HG03159 (cell line): ENCODE results near the gene KCNK2.

ENCODE experiments used
- ATAC-seq: cut with Tn5 transposase; IDR thresholded peaks from one replicate; pipeline ENCODE4 v1.9.1; 2021; ENCODE audit warnings: mild to moderate bottlenecking, moderate library complexity; ENCODE audit not compliant: unreplicated experiment

KCNK2 gene

DNA sequence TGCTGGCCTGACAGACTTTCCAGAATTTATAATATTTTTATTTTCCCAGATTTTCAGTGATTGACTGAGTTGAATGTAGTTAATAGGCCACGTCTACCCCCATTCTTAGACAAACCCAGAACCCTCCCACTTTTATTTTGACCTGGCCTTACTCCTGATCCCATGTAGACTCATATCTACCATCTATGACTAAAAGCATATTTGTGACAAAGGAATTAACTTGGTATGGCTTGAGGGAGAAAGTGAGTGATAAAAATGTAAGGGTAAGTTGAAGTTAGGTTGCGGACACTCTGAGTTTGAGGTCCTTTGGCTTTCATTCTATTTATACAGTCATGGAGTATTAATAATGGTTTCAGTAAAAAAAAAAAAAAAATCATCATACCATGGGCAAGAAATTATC lies 168.4 kb downstream of the KCNK2 start:
- ATAC-seq, result no peak

GRCh38 chr1:215251428-215251827 lies 168.9 kb downstream of the KCNK2 start:
- no peak for ATAC-seq

GRCh38 chr1:215252164-215252563 lies 169.6 kb downstream of the KCNK2 start:
- no peak for ATAC-seq

DNA sequence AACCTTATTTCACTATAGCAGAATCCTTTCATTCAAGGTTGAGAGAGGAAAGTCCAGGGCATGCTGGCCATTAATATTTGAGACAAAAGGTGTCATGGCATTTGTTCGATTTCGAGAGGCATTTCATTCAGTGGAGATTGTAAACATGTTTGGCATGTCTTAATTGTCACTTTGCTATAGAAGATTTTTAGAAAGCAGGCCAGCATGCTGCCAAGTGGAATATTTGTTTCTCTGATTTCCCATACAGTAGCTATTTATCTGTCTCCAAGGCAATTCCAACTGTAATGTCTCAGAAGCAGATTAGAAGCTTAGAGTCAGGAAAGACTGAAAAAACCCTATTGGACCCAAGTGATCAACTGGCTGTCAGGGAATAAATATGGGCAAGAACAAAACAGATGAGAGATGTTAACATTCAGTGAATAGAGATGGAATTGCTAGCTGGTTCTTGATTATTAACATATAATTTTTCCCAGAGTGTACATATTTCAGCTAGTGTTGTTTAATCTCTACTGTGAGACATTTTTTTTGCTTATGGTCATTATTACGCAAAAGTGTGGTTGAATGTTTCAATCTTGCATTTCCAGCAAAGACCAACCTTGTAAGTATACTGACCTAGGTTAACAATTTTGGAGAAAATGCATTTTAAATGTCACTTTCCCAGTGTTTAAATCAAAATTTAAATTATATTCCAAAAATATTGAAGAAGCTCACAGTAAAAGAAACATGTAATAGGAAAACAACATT lies 174.6 kb downstream of the KCNK2 start:
- no peak for ATAC-seq

DNA sequence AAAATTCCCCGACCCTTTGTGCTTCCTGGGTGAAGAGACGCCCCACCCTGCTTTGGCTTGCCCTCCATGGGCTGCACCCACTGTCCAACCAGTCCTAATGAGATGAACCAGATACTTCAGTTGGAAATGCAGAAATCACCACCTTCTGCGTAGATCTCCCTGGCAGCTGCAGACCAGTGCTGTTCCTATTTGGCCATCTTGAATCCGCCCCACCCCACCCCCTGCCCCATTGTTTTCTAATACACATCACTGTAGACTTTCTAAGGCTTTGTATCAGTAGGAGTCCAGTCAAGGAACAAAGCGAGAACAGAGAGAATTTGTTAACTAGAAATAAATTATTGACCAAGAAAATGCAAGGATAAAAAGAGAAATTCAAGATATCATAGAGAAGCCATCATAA lies 178.2 kb downstream of the KCNK2 start:
- no peak for ATAC-seq

GRCh38 chr1:215262106-215262505 lies 179.6 kb downstream of the KCNK2 start:
- ATAC-seq, result no peak

- ATAC-seq, result no peak
These were observed 181.1 kb downstream of the KCNK2 start for GRCh38 chr1:215263636-215264035.

DNA sequence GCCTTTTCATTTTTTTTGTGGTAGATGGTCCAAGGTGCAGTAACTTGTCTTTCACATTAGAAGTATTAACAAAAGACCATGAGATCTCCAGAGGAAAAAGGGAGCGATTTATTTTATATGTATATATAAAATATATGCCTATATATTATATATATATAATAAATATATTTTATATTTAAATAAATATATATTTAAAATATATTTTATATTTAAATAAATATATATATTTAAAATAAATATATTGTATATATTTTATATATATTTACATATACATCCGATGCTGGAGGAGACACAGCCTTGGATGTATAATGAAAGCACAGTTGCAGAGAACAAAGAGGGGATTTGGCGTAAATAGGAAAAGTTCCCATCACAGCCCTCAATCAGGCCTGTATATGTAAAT lies 182.1 kb downstream of the KCNK2 start:
- ATAC-seq, result no peak

DNA sequence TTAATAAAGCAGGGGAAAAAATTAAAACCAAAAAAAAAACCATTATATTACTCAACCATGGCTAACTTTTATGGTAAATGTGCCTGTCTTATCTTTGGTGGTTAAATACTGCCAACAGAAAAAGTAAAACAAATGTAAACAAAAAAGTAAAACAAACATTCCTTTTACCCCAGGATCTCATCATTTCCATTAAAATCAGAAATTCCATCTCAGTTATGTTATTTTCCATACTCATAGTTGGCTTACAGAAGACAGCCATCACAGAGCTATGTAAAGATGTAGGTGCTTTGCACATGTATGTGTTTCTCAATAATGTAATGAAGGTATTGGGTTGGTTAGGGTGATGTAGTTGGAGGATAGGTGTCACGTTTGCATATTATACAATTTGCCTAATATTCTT lies 185.0 kb downstream of the KCNK2 start:
- no peak for ATAC-seq

- no peak for ATAC-seq
These were observed 187.4 kb downstream of the KCNK2 start for GRCh38 chr1:215269955-215270354.

DNA sequence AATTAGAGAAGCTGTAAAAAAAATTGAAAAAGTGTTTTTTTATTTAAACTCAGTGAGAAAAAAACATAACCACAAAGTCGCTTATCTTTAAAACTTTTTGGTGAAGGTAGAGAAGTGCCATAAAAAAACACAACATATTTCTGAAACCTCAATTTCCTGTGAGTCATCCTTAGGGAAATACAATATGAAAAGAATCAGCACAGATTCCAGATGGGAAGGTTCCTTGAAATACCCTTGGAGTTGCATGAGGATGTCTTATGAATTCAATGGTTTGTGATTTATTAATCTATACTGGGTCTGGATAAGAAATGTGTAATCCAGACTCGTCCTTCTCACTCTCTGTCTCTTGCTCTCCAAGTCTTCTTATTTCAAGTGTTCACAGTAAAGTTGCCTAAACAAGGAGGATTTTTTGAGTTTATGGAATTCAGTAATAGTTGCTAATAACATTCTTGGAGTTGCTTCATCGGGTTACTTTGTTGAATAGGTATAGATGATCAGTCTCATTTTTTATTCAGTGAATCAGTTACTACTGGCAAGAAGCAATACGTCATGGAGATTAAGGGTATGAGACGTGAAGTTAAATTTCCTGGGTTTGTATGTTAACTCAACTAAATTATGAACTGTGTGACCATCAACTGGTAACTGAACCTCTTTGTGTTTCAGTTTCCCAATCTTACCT lies 191.4 kb downstream of the KCNK2 start:
- ATAC-seq, result no peak

- ATAC-seq, result no peak
These were observed 194.0 kb downstream of the KCNK2 start for GRCh38 chr1:215276582-215276981.

DNA sequence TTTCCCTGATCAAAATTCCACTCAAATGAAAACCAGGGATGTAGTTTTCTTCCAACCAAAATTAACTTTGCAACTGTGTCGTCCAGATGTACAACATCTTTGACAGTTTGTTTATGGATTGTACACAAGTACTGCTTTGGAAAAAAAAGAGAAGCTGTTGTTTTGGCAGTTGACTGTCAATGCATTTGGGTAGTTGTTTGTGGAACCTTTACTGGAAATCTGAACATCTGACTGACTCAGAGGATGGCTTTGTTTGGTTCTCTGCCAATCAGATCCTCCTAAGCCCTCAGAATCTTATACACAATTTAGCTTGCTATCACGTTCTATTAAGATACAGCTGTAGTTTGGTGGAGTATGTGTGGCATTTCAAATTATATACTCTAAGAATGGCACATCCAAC lies 195.0 kb downstream of the KCNK2 start:
- no peak for ATAC-seq

- ATAC-seq, result no peak
These were observed 197.1 kb downstream of the KCNK2 start for GRCh38 chr1:215279682-215280081.

DNA sequence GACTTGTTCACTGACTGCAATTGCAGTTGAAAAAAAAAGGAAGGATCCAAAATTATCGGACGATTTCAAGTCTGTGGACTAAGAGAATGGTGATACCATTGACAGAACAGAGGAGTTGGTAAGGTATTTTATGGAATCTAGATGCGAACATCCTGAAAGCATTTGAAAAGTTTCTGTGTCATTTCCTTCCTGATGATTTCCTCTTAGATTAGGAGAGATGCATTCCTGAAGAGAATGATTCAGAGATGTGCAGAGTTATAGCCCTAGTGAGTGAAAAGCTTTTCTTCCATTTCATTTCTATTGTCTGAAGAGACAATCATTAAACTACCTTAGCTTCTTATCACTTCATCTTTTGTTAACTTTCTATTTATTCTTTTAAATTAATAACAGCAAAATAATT lies 200.0 kb downstream of the KCNK2 start:
- ATAC-seq, result no peak

DNA sequence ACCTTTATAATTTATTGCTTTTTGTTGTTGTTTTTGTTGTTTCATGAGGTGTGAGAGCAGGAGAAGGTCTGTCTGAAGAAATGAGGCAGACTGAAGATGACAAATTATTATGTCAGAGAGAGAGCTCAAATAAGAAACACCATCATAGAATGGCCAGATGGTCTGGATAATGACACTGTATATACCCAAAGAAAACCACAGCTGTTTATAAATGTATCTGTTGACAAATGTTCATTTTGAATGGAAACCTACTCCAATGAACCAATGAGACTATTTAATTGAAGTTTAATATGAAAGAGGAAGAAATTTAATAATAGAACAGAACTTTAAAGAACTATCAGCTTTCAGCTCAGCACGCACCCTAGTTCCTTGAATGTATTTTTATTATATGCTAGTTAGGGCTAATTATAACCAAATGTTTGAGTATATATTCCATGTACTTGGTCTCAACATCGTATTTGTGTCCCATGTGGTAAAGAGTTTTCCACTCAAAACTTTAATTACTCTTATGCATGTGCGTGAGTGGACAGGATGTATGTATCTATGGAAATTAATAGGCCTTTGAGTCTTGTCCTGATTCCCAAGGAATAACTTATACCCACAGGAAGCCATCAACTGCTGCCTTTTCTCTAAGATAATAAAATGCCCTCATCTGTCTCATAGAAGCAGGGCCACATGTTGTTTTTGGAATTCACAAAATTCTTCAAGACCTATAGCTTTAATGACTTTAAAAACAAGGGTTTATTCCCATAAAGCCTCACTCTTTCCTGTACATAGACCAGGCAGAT lies 202.7 kb downstream of the KCNK2 start:
- no peak for ATAC-seq
